ENCODE measurements around the gene BAHD1.

- TF ChIP-seq, protein P1, sequence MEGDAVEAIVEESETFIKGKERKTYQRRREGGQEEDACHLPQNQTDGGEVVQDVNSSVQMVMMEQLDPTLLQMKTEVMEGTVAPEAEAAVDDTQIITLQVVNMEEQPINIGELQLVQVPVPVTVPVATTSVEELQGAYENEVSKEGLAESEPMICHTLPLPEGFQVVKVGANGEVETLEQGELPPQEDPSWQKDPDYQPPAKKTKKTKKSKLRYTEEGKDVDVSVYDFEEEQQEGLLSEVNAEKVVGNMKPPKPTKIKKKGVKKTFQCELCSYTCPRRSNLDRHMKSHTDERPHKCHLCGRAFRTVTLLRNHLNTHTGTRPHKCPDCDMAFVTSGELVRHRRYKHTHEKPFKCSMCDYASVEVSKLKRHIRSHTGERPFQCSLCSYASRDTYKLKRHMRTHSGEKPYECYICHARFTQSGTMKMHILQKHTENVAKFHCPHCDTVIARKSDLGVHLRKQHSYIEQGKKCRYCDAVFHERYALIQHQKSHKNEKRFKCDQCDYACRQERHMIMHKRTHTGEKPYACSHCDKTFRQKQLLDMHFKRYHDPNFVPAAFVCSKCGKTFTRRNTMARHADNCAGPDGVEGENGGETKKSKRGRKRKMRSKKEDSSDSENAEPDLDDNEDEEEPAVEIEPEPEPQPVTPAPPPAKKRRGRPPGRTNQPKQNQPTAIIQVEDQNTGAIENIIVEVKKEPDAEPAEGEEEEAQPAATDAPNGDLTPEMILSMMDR (IDR thresholded peaks at IDR 0.05), result peak in 1 of 4 experiments; percentile 25
- no peak for TF ChIP-seq EP300 (IDR thresholded peaks at IDR 0.05)
These were observed 70.8 kb downstream of the BAHD1 start for GRCh38 chr15:40511472-40512133.

Data from gastroesophageal sphincter (tissue), 3 donors.